LNCAP (cell line): ENCODE results near the gene SLC39A11.
A peak's percentile ranks its signal among the peaks of the same experiment; 100 is the strongest.

Experiments
- CTCF ChIP-seq: fragments of 450-650 bp; IDR thresholded peaks from 2 replicates; pipeline ENCODE4 v1.5.1; 2017; ENCODE audit warnings: mild to moderate bottlenecking

Gene SLC39A11

DNA sequence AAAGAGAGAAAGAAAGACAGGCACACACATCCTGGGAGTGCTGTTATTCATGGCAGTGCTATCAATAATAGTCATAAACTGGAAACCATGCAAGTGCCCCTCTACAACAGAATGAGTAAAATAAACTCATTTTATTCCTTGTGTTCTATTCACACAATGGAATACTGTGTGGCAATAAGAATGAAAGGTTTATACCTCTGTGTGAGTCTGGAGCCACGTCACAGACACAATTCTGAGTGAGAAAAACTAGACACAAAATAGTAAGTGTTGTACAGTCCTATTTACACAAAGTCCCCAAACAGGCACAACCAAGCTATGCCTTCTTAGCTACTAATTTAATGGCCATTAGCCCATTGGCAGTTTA is 429.7 kb downstream of the SLC39A11 start:
- no peak for TF ChIP-seq CTCF

DNA sequence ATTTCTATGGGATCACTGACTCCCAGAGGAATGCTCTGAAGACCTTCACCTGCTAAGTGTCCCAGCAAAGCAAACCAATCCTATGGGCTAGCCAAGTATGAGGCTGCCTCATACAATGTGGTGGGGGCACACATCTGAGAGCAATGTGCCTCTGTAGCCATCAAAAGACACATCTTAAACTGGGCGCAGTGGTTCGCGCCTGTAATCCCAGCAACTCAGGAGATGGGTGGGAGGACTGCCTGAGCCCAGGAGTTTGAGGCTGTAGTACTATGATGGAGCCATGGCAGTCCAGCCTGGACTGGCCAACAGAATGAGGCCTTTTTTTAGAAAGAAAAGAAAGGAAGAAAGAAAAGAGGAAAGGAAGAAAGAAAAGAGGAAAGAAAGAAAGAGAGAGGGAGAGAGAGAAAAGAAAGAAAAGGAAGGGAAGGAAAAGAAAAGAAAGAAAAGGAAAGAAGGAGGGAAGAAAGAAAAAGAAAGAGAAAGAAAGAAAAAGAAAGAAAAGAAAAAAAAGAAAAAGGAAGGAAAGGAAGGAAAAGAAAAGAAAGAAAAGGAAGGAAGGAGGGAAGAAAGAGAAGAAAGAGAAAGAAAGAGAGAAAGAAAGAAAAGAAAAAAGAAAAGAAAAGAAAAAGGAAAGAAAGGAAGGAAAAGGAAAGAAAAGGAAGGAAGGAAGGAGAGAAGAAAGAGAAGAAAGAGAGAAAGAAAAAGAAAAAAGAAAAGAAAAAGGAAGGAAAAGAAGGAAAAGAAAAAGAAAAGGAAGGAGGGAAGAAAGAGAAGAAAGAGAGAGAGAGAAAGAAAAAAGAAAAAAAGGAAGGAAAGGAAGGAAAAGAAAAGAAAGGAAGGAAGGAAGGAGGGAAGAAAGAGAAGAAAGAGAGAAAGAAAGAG is 430.3 kb downstream of the SLC39A11 start:
- no peak for TF ChIP-seq CTCF

- TF ChIP-seq CTCF, result peak; percentile 35; the same call in 1 of the 2 replicates
These were observed 431.2 kb downstream of the SLC39A11 start for GRCh38 chr17:72661116-72661944.

DNA sequence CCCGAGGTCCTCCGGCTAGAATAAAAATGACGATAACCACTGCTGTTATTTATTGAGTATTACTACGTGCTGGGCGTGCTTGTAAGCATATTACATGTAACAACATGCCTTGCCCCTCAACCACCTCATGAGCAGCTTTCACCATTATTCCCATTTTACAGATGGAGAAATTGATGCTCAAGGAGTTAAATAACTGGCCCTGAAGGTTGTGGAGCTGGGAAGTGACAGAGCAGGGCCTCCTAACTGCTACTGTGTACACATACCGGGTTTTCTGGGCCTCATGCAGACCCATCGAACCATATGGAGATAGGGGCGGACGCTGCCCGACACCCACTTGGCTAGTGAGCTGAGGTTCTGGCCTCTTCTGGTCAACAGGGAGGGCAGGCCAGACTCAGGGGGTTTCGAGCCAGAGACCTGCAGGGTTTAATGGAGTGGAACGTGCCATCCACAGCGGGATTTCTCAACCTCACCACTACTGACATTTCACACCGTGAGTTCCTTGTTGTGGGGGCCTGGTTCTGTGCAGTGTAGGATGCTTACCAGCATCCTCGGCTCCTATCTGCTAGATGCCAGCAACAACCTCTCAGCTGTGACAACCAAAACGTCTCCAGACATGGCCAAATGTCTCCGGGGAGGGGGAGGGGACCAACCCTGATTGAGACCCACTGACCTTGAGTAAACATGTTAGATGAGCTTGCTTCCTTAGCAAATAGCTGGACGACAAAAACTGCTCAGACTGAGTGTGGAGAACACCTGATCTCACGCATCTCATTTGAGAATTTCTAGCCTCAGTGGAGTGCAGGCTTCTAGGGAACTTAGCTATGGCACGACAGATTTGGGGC is 432.0 kb downstream of the SLC39A11 start:
- TF ChIP-seq CTCF, result no peak

DNA sequence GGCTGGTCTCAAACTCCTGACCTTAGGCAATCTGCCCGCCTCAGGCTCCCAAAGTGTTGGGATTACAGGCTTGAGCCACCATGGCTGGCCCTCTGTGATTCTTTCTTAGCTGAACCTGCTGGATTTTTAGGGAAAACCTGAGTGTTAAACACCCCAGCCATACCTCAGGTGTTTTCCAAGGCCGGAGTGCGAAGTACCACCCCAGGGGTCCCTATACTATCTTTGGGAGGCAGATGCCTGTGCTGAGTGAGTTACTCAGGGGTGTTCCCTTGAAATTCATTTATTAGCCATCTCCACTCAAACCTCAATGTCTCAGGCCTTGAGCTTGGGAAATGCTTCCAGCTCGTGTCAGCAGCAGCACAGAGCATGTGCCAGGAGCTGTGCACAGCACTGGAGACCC is 432.7 kb downstream of the SLC39A11 start:
- no peak for TF ChIP-seq CTCF

GRCh38 chr17:72658675-72659074 is 433.8 kb downstream of the SLC39A11 start:
- TF ChIP-seq CTCF, result no peak
